HG03342 (cell line): ENCODE measurements around the gene FRYL.
"Not testable (repeated sequence)": the region's sequence is repeated elsewhere in the genome, so short reads cannot be mapped to it uniquely, and the experiment has no call there.

Source experiments
- ATAC-seq: cut with Tn5 transposase; IDR thresholded peaks from one replicate; pipeline ENCODE4 v1.9.1; 2021; ENCODE audit warnings: mild to moderate bottlenecking, moderate library complexity; ENCODE audit not compliant: unreplicated experiment

FRYL gene

DNA sequence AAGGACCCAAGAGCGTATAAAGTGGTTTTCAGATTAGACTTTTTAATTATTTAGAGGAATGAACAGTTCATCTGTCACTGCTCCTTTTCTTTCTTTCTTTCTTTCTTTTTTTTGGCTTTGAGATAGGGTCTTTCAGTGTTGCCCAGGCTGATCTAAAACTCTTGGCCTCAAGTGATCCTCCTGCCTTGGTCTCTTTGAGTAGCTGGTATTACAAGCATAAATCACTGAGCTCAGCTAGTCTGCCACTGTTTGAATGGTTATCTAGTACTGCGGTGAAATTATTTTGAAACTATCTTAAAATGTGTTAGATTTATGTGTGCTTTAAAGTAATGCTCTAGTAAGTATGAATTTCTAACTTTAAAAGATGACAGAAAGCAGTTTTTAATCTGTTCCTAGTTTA is 6.5 kb upstream of the FRYL start:
- no peak for ATAC-seq

DNA sequence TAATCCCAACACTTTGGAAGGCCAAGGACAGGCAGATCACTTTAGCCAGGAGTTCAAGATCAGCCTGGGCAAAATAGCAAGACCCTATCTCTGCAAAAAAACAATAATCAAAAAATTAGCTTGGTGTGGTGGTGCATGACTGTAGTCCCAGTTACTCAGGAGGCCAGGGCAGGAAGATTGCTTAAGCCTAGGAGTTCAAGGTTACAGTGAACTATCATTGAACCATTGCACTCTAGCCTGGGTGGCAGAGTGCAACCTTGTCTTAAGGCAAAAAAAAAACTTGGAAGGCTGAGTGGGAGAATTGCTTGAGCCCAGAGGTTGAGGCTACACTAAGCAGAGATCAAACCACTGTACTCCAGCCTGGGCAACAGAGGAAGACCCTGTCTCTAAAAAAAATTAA is 5.2 kb upstream of the FRYL start:
- no peak for ATAC-seq

DNA sequence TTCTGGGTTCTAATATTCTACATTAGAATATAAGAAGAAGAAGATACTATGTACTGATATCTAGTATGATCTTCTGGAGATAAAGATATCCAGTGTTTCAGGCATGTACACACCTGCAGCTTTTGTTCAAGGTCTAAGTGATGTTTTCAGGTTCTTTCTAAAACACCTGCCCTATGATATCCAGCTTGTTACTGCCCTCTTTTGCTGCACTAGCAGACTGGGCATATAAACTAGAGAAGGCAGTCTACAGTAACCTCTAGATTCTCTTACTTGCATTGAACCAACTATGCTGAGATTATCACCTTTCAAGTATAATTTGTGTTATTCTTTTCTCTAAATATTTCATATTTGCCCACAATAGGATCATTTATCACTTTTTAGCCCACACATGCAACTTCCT is 1.9 kb upstream of the FRYL start:
- no peak for ATAC-seq

DNA sequence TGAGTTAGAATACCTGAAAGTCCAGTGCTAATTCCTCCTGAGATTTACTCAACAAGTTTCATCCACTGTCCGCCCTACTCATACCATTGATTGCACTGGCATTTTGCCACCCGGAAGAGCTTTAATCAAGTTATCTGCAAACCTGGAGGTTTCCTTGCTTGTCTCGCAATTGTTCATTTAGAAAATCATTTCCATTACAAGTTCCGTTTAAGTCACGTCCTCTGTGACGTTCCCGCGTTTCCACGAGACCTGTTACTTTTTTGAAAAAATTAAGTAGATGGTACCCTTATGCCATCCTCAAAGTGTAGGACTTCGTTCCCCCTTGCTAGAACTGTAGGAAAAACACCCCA is 761 bp upstream of the FRYL start:
- no peak for ATAC-seq

DNA sequence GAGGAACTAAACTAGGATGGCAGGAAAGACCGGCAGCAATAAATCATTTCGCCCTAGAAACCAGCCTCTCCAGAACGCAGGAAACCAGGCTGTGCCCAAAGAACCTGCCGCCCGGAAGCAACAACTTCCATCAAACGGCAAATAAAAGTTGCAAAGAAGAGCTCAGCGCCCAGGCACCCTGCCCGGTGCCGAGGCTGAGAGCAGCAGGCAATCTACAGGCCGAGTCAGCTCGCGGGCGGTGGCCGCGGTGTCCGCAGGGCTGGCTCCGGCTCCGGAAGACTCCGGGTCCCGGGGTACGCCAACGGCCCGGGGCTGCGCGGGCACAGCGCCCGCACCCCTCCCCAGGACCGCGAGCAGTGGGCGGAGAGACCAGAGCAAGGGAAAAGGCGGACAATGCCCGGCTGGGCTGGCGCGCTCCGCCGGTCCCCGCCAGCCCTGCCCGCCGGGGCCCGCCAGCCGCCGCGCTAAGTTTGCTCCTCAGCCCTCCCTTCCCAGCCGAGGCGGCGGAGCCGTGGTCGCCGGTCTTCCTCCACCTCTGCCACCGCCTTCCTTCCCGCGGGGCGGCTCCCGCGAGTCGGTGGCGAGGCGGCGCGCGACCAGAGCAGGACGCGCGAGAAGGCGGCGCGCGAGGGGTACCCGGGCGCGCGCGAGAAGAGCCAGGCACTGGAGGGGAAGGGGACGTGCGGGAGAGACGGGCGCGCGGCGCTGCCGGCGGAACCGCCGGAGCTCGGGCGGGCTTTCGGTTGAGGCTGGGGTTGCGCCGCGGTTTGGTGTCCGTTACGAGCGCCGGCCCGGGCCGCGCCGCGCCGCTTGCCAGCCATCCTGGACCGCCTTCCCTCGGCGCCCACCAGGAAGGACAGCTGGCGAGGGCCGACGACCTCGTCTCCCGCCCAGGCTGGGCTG is 733 bp downstream of the FRYL start:
- peak; percentile 32 for ATAC-seq

DNA sequence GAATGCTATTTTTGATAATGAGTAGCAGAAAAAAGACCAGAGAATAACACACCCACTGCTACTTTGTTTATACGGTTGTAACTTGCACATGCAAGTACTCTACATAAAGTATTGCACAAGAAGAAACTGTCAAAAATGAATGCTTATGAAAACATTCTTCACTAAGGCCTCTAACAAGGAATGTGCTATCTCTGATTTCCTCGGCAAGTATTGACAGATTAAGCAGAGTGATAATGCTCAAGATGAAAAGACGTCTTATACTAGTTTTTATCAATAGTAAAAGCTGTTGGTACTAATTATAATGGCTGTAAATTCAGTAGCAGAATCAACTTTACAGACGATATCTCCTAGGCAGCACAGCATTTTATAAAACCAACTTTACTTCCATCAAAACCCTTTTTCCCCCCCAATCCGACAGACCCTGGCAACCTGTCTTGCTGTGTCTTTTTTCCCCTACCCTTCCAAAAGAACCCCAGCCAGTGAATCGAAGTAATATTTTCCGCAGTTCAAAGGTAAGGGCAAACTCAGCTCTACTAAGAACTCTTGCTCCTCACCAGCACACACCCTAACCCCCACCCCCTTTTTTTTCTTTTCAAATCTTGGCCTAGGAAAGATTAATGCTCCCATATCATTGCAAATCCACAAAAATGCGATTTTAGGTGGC is 1.5 kb downstream of the FRYL start:
- ATAC-seq: no peak

DNA sequence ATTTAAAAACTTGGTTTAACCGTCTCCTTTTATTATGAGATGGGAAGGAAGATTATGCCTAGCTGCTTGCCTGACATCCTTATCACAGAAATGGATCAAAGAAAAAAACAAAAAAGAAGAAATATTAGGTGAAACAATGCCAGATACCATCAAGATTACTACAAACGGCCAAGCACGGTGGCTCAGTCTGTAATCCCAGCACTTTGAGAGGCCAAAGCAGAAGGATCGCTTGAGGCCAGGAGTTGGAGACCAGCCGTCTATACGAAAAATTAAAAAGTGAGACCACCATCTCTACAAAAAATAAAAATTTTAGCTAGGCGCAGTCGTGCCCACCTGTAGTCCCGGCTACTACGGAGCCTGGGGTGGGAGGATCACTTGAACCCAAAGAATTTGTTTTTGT is 2.3 kb downstream of the FRYL start:
- no peak for ATAC-seq

DNA sequence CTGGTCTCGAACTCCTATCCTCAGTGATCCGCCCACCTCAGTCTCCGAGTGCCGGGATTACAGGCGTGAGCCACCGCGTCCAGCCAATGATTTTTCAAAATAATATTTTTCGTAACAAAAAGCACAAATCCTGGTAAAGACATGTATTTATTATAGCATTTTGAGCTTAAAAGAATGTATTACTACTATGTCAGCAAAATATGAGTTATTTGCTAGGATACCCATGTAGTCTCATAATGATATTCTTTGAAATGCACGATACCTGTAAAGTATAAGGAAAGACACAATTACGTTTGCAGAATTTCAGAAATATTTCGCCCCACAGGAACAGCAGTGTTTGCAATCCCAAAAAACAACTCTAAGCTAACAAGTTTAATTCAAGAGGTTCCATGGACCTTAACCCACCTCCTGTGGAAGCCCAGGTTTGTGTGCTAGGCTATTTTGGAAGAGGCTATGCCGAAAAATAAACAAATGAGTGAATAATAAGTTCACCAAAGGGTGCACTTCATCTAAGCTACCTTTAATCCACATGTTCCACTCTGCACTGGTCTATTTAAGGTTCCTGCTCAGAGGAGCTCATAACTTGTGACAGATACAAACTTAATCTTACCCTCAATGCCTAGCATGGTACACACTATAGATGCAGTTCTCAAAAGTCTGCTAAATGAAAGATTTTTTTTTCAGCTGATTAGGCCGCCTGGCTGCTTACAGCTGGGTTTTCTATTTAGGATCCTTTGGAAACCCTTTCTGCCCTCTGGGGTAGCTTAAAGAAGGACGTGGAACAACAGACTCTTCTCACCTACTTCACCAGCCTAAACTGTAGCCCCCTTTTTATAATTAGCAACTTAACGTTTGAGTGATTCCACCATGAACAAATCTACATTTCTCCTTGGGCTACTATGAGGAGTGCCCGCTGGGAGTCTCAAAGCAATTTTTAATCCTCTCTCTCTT is 5.0 kb downstream of the FRYL start:
- ATAC-seq: no peak

DNA sequence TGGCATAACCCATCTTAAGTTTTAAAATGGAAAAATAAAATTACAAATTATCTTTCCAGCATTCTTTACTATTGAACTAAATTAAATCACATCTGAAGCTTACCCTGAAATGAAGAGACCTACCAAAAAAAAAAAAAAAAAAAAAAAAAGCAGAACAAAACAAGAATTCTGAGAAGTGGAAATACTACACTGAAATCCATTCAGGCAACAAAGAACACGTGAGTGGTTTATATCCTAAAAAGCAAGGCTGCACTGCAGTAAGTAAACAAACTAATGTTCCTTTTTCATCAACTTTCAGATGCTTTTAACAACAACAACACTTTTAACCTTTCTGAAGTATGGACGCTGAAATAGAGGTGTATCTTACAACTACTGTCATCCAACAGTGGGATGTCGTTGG is 7.5 kb downstream of the FRYL start:
- ATAC-seq: no peak

DNA sequence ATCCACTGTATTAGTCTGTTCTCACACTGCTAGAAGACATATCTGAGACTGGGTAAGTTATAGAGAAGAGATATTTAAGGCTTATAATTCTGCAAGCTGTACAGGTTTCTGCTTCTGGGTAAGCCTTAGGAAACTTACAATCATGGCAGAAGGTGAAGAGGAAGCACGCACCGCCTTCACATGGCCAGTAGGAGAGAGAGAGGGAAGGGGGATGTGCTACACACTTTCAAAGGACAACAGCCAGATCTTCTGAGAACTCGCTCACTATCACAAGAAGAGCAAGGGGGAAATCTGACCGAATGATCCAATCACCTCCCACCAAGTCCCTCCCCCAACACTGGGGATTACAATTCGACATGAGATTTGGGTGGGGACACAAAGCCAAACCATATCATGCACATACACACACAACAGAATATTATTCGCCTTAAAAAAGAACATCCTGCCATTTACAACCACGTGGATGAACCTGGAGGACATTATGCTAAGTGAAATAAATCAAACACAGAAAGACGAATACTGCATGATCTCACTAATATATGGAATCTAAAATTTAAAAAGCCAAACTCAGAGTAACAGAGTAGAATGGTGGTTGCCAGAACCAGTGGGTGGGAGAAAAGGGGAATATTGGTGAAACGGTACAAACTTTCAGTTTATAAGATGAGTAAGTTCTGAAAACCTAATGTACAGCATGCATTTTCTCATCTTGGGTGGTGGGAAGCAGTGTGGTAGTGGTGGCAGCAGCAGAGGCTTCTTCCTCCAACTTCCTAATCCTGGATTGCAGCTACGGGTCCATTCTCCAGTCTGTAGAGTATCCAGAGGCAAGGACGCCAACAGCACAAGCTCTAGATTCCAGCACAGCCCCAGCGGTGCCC is 12.8 kb downstream of the FRYL start:
- ATAC-seq: no peak

DNA sequence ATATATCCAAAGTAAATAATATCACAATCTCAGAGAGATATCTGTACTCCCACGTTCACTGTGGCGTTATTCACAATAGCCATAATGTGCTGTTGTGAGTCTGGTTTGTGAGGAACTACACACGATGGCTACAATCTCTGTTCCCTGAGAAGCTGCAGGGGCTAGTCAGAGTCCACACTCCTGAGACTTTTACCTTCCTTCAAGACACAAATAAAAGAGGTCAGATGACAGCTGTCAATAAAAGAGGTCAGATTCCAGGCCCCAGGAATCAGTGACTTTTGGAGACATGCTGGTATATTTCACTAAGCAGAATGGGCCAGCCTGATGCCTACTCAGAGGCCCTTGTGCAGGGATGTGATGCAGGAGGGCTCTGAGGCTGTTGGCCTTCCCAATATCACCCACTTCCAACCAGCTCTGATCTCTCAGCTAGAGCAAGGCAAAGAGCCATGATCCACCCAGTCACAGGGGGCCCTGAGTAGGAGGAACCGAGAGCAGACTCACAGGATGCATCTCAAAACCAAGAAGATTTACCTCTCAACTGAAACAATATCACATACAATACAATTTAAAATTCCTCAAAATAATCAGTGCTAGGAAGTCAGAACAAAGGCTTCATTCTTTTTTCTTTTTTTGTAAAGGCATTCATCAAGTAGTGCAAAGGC is 13.8 kb downstream of the FRYL start:
- peak; percentile 63 for ATAC-seq

DNA sequence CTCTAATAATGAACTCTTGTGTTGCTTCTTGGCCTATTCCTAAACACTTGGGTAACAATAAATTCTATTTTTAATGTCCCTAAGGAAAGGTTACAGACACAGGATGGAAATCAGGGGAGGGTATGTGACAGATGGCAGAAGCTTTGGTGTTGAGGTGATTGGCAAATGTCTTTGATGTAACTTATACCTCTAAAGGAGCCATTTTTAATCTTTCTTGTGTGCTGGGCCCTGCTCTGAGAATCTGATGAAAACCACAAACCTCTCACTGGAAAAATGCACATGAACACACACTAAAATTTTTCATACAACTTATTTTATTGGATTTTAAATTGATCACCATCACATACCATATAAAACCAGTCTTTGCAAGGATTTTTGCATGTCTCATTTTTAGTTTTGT is 17.7 kb downstream of the FRYL start:
- ATAC-seq: no peak

DNA sequence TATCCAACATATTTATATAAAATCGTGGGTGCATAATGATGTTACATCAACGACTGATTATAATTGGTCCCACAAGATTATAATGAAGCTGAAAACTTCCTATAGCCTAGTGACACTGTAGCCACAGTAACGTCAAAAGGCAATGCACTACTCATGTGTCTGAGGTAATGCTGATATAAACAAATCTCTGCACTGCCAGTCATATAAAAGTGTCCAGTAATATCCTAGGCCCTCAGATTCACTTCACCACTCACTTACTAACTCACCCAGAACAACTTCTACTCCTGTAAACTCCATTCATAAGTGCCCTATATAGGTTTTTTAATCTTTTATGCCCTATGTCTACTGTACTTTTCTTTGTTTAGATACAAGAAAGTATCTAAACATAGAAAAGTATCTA is 18.8 kb downstream of the FRYL start:
- ATAC-seq: no peak

DNA sequence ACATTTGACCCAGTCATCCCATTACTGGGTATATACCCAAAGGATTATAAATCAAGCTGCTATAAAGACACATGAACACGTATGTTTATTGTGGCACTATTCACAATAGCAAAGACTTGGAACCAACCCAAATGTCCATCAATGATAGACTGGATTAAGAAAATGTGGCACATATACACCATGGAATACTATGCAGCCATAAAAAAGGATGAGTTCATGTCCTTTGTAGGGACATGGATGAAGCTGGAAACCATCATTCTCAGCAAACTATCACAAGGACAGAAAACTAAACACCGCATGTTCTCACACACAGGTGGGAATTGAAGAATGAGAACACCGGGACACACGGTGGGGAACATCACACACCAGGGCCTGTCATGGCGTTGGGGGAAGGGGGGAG is 21.4 kb downstream of the FRYL start:
- not testable (repeated sequence) for ATAC-seq

DNA sequence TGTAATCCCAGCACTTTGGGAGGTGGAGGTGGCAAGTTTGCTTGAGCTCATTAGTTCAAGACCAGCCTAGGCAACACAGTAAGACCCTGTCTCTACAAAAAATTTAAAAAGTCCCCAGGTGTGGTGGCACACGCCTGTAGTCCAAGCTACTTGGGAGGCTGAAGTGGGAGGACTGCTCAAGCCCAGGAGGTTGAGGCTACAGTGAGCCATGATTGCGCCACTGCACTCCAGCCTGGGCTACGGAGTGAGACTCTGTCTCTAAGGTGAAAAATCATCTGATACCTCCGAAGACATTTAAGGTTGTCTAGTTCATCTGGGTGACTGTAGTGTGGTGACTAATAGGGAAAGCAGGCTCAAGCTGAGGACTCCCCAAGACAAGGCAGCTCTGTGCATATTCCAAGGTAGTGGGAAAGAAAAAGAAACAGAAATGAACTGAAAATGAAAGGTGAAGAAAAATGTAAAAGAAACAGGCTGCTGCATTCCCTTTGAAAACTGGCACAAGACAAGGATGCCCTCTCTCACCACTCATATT is 23.3 kb downstream of the FRYL start:
- no peak for ATAC-seq

DNA sequence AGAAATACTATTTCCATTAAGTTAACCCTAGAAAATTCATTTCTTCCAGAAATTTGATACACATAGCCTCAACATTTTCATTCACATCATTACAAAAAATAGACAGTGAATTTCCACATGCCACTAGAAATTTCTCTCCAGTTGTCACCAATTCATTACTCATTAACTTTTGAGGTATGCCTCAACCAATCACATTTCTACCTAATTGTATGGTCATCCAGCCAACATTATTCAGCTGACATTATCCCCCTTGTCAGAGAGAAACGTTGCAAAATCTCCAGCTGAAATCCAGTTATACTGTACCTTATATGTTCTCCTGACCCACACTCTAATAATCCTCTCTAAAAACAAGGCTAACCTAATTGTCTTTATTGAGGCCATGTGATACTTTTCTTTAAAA is 24.8 kb downstream of the FRYL start:
- ATAC-seq: no peak

DNA sequence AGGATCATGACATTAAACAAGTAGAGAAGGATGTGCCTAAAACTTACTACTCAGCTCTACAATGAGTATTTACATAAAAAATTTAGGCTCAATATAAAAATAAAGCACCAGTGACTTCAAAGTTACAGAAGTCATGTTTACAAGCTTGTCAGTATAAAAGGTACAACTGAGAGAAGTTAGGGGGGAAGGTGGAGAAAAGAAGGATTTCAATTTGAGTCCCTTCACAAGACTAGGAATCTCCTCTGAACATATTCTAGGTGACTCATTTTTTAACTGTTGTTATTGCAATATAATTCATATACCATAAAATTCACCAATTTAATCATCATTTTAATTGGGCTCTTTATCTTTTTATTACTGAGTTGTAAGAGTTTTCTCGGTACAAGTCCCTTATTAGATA is 26.9 kb downstream of the FRYL start:
- no peak for ATAC-seq

DNA sequence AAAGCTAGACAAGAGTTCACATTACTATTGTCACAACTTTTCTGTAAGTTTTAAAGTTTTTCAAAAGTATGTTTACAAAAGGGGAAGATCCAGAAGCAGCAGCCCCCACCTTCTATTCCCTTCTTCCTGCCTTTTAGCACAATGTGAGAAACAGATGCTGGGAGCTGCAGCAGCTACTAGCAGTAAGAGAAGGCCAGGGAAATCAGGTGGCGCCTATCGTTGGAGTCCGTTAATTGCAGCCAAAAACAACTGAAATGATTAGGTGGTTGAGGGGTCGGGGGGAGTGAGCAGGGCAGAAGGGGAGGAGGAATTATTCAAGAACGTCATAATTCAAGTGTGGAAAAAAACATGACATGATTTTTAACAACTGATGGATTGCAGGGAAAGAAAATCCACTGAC is 27.4 kb downstream of the FRYL start:
- no peak for ATAC-seq

DNA sequence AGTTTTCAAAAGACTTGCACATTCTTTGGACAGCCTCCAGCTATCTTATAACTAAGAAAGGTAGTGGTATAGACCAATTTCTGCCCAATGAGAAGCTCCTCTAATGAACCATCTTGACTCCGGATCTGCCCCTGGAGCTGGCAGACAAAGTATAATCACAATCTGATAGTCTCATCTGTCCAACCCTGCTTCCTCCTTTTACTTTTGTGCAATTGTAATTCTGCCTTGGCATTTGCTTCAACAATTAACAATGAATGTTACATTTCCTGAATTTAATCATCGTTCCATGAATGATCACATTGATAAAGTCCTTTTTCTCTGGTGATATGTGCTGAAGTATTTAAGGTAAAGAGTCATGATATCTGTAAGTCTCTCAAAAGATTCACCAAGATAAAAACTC is 27.8 kb downstream of the FRYL start:
- no peak for ATAC-seq
